Inferior parietal cortex (tissue), 1 donor: ENCODE results near the gene FETUB.
A peak's percentile ranks its signal among the peaks of the same experiment; 100 is the strongest.
"Not testable (repeated sequence)": the region's sequence is repeated elsewhere in the genome, so short reads cannot be mapped to it uniquely, and the experiment has no call there.

Experiments used
- DNase-seq: peaks from one replicate; pipeline ENCODE4 v3.0.0-alpha.2; 2016; ENCODE audit errors: extremely low spot score

FETUB gene

DNA sequence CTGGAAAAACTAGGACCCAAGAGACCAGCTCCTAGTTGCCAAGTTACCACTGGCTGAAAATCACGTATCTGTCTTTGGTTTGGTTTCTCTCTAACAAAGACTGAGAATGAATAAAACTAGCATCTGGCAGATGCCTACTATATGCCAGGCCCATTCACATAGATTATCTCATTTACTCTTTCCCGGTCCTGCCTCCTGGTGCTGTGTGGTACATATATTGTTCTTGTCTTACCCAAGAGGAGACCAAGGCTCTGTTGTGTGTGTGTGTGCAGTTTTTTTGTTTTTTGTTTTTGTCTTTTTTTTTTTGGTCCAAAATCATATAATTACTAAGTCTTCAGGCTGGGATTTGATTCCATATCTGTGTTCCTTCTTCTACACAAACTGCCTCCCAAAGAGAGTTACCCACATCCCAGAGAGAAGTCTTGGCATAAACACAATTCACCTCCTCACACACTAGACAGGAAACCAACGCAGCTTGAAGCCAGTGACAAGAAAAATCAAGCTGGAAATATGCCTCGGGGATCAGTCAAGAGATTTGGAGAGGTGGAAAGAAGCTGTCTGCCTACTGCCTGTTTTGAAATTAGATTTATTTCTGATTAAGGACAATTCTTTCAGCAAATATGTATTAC is 26.4 kb upstream of the FETUB start:
- DNase-seq = no peak

DNA sequence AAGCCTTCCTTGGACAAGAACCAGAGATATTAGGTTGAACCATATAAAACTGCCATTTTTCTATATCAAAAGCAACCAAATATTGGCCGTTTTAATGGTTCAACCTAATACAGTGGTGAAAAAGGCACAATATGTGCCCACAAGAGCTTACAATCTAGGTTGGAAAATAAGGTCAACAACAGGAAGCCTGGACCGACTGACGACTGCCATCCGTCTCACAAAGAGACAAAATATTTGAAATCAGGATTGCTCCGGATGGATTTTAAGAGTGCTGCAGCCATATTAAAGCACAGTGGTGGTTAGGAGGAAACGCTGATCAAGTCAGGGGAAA is 26.0 kb upstream of the FETUB start:
- no peak for DNase-seq

- DNase-seq = peak; percentile 95
These were observed 25.4 kb upstream of the FETUB start for GRCh38 chr3:186614597-186615483.

GRCh38 chr3:186616299-186616617 is 23.9 kb upstream of the FETUB start:
- no peak for DNase-seq

- DNase-seq = peak; percentile 78
These were observed 22.9 kb upstream of the FETUB start for GRCh38 chr3:186617036-186617946.

DNA sequence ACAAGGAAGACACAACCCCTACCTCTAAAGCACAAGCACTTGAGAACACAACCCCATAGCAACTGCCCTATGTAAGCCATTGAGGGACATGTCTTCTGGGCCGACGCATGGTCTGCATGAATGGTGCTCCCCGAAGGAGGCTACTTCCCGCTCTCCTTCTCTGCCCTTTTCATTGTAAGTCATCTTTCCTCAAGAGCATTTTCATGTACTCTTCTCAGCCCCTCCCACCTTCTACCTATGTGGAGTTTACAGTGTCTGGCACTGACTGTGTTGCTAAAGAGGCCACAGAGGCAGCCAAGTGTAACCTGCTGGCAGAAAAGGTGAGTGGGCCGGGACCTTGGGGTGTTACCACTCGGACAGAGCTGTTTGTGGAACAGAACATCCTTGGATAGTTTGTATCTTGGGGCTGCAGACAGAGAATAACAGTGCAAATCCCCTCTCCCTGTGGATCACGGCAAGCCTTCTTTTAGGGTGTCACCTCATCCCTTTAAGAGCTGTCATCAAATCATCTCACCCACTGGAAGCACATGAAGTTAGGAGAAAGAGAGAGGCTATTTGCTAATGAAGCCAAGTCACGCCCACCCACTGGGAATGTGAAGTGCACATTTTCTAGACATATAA is 21.8 kb upstream of the FETUB start:
- DNase-seq = no peak

DNA sequence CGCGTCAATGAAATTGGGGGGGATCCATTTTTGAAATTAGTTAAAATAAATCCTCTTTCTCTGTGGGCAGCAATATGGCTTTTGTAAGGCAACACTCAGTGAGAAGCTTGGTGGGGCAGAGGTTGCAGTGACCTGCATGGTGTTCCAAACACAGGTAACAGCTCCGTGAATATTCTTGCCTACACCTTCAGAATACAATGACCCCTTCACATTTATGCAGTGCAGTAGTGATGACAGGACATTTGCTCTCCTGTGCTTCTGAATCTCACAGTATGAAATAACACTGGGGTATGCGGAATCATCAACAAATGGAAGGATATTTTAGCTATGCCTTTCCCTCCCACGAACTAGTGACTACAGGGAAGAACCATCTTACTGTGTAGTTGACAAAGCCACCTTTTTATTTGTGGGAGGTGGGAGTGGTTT is 20.4 kb upstream of the FETUB start:
- no peak for DNase-seq

- DNase-seq = no peak
These were observed 19.7 kb upstream of the FETUB start for GRCh38 chr3:186620213-186621092.

DNA sequence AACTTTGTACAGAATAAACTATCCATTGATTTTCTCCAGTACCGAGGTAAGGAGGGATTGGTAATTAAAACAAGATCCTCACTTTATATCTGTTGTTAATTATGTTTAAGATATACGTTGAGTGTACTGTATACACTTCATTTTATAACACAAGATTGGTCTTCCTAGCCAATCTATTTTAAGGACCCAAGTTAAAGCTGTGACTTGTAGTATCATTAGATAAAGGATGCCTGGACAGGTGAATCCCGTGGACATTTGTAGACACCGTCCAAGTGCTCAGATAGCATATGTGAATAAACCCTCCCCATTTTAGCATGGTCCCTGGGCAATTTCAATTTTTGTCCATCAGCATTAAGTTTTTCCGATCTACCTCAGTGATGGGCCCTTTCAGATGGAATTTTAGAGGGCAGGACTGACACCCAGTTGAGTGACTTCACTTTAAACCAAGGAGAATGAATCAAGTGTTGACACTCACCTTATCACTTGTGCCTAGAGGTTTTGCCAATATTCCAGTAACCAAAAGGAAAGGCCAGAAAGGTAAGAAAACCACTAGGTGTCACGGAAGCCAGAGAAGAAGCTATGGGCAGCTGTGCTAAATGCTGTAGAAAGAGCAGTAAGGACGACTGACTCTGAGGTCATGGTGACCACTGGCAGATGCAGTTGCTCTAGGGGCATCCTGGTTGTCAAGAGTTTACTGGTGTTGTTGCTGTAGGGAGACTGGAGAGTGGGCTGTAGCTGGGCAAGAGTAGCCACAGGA is 18.1 kb upstream of the FETUB start:
- no peak for DNase-seq

- DNase-seq = no peak
These were observed 17.4 kb upstream of the FETUB start for GRCh38 chr3:186622651-186623310.

DNA sequence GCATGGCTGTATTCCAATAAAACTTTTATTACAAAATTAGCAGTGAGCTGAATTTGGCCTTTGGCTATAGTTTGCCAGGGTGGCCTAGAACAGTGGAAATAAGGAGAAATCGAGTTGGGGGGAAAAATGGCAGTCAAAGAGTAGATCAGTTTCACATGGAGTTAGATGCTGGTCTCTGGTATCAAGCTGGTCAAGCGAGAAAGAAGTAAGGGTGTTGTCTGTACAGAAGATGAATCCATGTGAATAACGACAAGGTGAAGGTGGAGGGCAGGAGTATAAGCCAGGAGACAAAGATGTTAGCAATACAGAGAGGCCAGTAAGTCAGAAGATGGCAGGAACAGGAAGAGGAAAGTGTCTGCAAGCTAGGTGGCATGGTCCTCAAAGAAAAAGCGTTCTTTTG is 15.6 kb upstream of the FETUB start:
- DNase-seq = no peak

DNA sequence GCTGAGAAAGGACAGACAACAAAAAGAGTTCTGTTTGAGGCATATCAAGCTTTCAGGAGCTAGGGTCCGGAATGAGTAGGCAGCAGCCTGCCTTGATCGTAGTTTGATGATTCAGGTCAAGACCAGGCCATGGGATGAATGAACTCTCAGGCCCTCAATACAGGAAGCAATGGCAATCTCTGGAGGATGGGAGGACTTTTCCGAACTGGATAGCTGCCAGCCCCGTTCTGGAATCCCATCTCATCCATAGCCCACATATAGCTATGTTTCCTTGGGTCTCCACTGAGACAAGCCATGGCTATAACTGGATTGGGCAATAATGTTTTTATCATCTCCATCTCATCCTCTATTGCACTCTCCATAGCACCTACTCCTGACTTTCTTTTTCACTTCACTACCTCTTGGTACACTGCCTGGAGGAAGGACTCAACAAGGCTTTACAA is 14.6 kb upstream of the FETUB start:
- no peak for DNase-seq

DNA sequence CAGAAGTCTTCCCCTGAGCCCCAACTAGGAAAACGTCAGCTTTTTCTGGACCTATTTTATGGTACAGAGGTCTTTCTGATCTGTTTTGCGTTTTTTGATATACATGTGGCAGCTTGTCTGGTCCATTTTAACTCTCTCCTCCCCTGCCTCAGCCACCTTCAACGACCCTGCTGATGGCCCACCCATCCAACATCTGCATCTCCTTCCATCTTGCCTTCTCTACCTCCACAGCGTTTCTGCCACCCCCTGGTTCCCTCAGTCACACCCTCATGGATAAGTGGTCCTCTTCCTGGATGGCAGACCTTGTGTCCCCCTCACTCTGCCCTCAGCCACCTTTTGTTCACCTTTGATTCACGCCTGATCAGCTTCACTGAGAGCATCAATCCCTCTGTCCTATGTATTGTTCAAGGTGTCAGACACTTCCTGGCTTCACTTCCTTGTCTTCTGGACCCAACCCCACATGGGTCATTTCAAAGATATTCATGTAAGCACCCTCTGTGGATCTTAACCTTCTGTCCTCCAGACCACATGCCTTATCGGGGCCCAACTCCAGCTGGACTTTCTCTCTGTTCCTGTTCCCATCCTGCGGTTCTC is 13.8 kb upstream of the FETUB start:
- no peak for DNase-seq

DNA sequence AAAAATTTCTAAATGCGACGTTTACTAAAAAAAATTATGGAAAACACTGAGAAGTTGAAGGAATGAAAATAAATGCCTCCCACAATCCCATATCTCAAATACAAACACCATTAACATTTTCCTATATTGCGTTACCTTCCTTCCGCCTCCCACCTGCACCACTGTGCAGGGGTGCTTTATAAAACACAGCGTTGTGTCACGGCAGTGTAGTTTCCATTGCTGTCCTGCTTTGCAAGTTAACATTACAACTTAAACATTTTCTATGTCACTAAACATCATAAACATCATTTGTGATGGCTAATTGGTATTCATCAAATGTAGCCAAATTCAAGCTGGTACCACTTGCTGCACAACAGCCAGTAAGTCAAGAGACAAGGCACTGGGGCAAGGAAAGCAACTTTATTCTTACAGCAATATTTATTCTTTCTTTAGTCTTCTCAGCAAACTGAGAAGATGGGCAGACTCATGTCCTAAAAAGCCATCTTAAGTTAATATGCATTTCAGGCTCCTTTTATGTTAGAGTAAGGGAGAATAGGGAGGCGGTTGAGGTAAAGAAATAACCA is 12.3 kb upstream of the FETUB start:
- DNase-seq = no peak

GRCh38 chr3:186628756-186629155 is 11.4 kb upstream of the FETUB start:
- no peak for DNase-seq

DNA sequence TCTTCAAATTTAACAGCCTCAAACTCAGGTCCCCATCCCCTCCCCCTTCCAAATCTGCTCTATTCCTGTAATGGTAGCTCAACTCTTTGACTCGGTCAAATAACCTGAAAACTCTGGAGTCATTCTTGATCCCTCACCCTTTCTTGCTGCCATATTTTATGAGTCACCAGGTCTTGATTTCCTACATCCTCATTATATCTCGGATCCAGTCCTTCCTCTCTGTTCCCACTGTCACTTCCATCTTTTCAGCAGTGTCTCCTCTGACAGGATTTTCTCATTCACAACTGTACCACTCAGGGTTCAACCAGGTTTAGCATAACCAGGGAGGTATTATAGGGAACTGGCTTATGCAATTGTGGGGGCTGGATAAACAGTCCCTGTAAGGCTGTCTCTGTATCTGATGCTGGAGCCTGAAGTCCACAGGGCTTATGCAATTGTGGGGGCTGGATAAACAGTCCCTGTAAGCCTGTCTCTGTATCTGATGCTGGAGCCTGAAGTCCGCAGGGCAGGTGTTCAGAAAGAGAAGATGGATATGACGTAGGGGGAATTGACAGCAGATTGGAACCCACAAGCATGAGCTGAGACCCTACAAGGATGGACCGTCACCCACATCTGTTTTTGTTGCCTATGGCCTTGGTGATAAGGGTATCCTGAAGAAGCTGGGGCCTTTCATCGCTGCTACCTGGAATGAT is 9.1 kb upstream of the FETUB start:
- no peak for DNase-seq

DNA sequence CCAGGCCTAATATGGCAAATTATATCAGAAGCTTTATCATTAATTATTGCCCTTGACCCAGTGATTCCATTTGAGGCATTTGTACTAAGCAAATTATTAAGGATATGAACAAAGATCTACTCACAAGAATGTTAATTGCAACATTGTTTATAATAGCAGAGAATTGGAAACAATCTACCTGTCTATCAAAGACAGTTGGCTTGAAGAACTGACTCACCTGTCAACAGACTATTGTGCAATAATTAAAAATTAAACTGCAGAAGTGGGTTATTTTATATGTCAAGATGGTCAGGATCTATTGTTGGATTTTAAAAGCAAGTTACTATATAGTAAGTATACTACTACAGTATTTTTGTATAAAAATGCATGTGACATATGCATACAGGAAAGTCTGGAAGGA is 6.7 kb upstream of the FETUB start:
- DNase-seq = no peak

- not testable (repeated sequence) for DNase-seq
These were observed 6.0 kb upstream of the FETUB start for GRCh38 chr3:186634207-186634606.
